Sigmoid colon (tissue), 7 donors: ENCODE measurements around the gene SLC9A7. TPM values are rescaled to one million over a fixed set of nuclear protein-coding genes. Genes with fewer than 3 reads are reported as not detected.

Source experiments
- DNase-seq: peaks from one replicate; pipeline ENCODE4 v3.0.0-alpha.2; 2019
- H3K27ac ChIP-seq, 4 donors: fragments of 200-600 bp; sonication (generic); one replicate each; pipeline ENCODE4 v1.5.1; 2016 to 2019; ENCODE audit warnings: mild to moderate bottlenecking in 1 of 4
- H3K27me3 ChIP-seq, 3 donors: fragments of 200-600 bp; sonication (generic); one replicate each; pipeline ENCODE4 v1.5.1; 2019; ENCODE audit warnings: mild to moderate bottlenecking in 1 of 3
- H3K36me3 ChIP-seq, 4 donors: fragments of 200-600 bp; sonication (generic); one replicate each; pipeline ENCODE4 v1.5.1; 2016 to 2019
- H3K4me1 ChIP-seq, 4 donors: fragments of 200-600 bp; sonication (generic); one replicate each; pipeline ENCODE4 v1.5.1; 2017 to 2019
- H3K4me3 ChIP-seq, 4 donors: fragments of 200-600 bp; sonication (generic); one replicate each; pipeline ENCODE4 v1.5.1; 2017 to 2019; ENCODE audit warnings: mild to moderate bottlenecking in 2 of 4, moderate library complexity in 1 of 4
- H3K9me3 ChIP-seq, 4 donors: fragments of 200-600 bp in 3 of 4; sonication (generic) in 3 of 4; one replicate each; pipeline versions ENCODE4 v1.5.1 to v1.6.1; 2013 to 2019
- CTCF ChIP-seq, 4 experiments: fragments of 450-650 bp in 3 of 4; fragments of 200-600 bp in 1 of 4; IDR thresholded peaks; one replicate each; pipeline ENCODE4 v1.5.1; 2016 to 2019; ENCODE audit warnings: antibody characterized with exemption in 4 of 4, mild to moderate bottlenecking in 3 of 4, moderate library complexity in 2 of 4
- EP300 ChIP-seq, 4 donors: sonication (generic); formaldehyde crosslinking; IDR thresholded peaks; one replicate each; pipeline ENCODE4 v1.6.1; 2017; ENCODE audit warnings: antibody characterized with exemption in 4 of 4
- POLR2A ChIP-seq, 2 donors: fragments of 450-650 bp; IDR thresholded peaks; one replicate each; pipeline ENCODE4 v1.6.1; 2016; ENCODE audit warnings: antibody characterized with exemption in 2 of 2, mild to moderate bottlenecking in 2 of 2, moderate library complexity in 2 of 2
- POLR2AphosphoS5 ChIP-seq, 4 donors: sonication (generic); formaldehyde crosslinking; IDR thresholded peaks; one replicate each; pipeline ENCODE4 v1.6.1; 2017; ENCODE audit warnings: antibody characterized with exemption in 4 of 4
- WGBS, 2 donors: extraction: QIAGEN DNeasy Blood & Tissue Kit; methylation state at CpG; one replicate each; pipeline ENCODE4 v1.1.7; 2013; 5-methylcytosine and 5-hydroxymethylcytosine counted together
- intact Hi-C: fragments of 100-400 bp; cut with DNase I; formaldehyde crosslinking; loops from one replicate; pipeline ENCODE4 v1.15.1; 2023
- polyA plus RNA-seq, 3 donors: library from polyadenylated mRNA; stranded (reverse); fragments of 200-250 nt; gene quantifications; one replicate each; pipeline ENCODE4 v1.2.3, GENCODE V29; 2013
- total RNA-seq, 4 donors: library from RNA; depleted of rRNA; stranded (reverse); fragments of >200 nt; gene quantifications; one replicate each; pipeline ENCODE4 v1.1.0, GENCODE V29; 2016
- donor health status: healthy with polysubstance abuse.
- donor health status: Bipolar disorder and iron deficiency.
- donor health status: healthy.

Gene SLC9A7
- total and polyA plus RNA-seq, 7 donors, result under 0.01 to 8.8 (median 2.9) TPM

GRCh38 chrX:46703980-46704379, 54.9 kb downstream of the SLC9A7 start:
- whole genome bisulfite sequencing, 2 donors, result 63 to 93% methylated on average over 4 of the region's 4 CpGs
- H3K36me3 ChIP-seq, result no peaks in the 10 kb centered on the region
- DNase-seq, result no peak
- intact Hi-C loops, result no loop called here
- H3K4me1 ChIP-seq, result no peaks in the 10 kb centered on the region
- H3K27me3 ChIP-seq, result no peaks in the 10 kb centered on the region
- H3K9me3 ChIP-seq, result no peaks in the 10 kb centered on the region
- TF ChIP-seq POLR2AphosphoS5 (IDR thresholded peaks at IDR 0.05) (no peak), CTCF (IDR thresholded peaks at IDR 0.05) (no peak), EP300 (IDR thresholded peaks at IDR 0.05) (no peak), POLR2A (IDR thresholded peaks at IDR 0.05) (no peak)
- no peak overlapping the region for H3K27ac ChIP-seq
- H3K4me3 ChIP-seq, result no peak overlapping the region

- 93 to 97% methylated on average over 3 of the region's 3 CpGs for WGBS, 2 donors
These were observed 60.2 kb downstream of the SLC9A7 start for GRCh38 chrX:46698691-46699090.

DNA sequence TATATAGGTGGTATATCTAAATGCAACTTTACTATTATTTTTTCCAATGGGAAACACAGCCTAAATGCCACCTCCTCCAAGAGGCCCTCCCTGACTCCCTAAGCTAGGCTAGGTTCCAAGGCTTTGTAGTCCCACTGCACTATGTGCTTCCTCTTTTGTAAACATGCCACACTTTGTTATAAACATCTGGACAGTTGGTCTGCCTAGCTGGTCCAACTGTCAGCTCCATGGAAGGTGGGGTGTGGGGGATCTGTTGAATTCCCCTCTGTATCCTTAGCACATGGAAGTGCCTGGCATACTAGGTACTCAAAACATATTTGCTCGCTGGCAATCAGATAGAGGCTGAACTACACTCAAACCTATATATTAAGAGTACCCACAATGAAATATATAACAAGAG, 63.4 kb downstream of the SLC9A7 start:
- no peak for DNase-seq
- no peaks in the 10 kb centered on the region for H3K4me1 ChIP-seq
- H3K27me3 ChIP-seq, result no peaks in the 10 kb centered on the region
- no peaks in the 10 kb centered on the region for H3K36me3 ChIP-seq
- TF ChIP-seq POLR2AphosphoS5 (IDR thresholded peaks at IDR 0.05) (no peak), POLR2A (IDR thresholded peaks at IDR 0.05) (no peak), EP300 (IDR thresholded peaks at IDR 0.05) (no peak), CTCF (IDR thresholded peaks at IDR 0.05) (no peak)
- WGBS, 2 donors, result 76 to 93% methylated on average over 1 of the region's 1 CpG
- intact Hi-C loops, result no loop called here
- no peak overlapping the region for H3K27ac ChIP-seq
- H3K9me3 ChIP-seq, result no peaks in the 10 kb centered on the region
- no peak overlapping the region for H3K4me3 ChIP-seq

More at GRCh38 chrX:46698691-46699090, 60.2 kb downstream of the SLC9A7 start:
- DNase-seq, result no peak
- Histone ChIP-seq H3K4me1 (no peaks in the 10 kb centered on the region), H3K27me3 (no peaks in the 10 kb centered on the region), H3K27ac (no peak overlapping the region), H3K36me3 (no peaks in the 10 kb centered on the region), H3K9me3 (no peaks in the 10 kb centered on the region), H3K4me3 (no peak overlapping the region)
- intact Hi-C loops, result no loop called here
- TF ChIP-seq CTCF (IDR thresholded peaks at IDR 0.05), result no peak
- no peak for TF ChIP-seq POLR2AphosphoS5 (IDR thresholded peaks at IDR 0.05)
- TF ChIP-seq POLR2A (IDR thresholded peaks at IDR 0.05), result no peak
- no peak for TF ChIP-seq EP300 (IDR thresholded peaks at IDR 0.05)

GRCh38 chrX:46694549-46694948, 64.4 kb downstream of the SLC9A7 start:
- WGBS, 2 donors, result 90 to 92% methylated on average over 2 of the region's 2 CpGs
- intact Hi-C loops, result no loop called here
- H3K4me1 ChIP-seq, result no peaks in the 10 kb centered on the region
- H3K4me3 ChIP-seq, result no peak overlapping the region
- no peak for TF ChIP-seq CTCF (IDR thresholded peaks at IDR 0.05)
- TF ChIP-seq POLR2A (IDR thresholded peaks at IDR 0.05), result no peak
- TF ChIP-seq EP300 (IDR thresholded peaks at IDR 0.05), result no peak
- TF ChIP-seq POLR2AphosphoS5 (IDR thresholded peaks at IDR 0.05), result no peak
- H3K27me3 ChIP-seq, result no peaks in the 10 kb centered on the region
- no peaks in the 10 kb centered on the region for H3K9me3 ChIP-seq
- no peak for DNase-seq
- H3K27ac ChIP-seq, result no peak overlapping the region
- H3K36me3 ChIP-seq, result no peaks in the 10 kb centered on the region

GRCh38 chrX:46693149-46693548, 65.8 kb downstream of the SLC9A7 start:
- no peaks in the 10 kb centered on the region for H3K9me3 ChIP-seq
- intact Hi-C loops, result no loop called here
- 69 to 95% methylated on average over 2 of the region's 2 CpGs for WGBS, 2 donors
- H3K4me3 ChIP-seq, result no peak overlapping the region
- no peaks in the 10 kb centered on the region for H3K36me3 ChIP-seq
- H3K27me3 ChIP-seq, result no peaks in the 10 kb centered on the region
- TF ChIP-seq CTCF (IDR thresholded peaks at IDR 0.05) (no peak), POLR2A (IDR thresholded peaks at IDR 0.05) (no peak), EP300 (IDR thresholded peaks at IDR 0.05) (no peak), POLR2AphosphoS5 (IDR thresholded peaks at IDR 0.05) (no peak)
- H3K27ac ChIP-seq, result no peak overlapping the region
- DNase-seq, result no peak
- H3K4me1 ChIP-seq, result no peaks in the 10 kb centered on the region
